ENCODE measurements around the gene S100A3.
"Not testable (repeated sequence)": the region's sequence is repeated elsewhere in the genome, so short reads cannot be mapped to it uniquely, and the experiment has no call there.

DNA sequence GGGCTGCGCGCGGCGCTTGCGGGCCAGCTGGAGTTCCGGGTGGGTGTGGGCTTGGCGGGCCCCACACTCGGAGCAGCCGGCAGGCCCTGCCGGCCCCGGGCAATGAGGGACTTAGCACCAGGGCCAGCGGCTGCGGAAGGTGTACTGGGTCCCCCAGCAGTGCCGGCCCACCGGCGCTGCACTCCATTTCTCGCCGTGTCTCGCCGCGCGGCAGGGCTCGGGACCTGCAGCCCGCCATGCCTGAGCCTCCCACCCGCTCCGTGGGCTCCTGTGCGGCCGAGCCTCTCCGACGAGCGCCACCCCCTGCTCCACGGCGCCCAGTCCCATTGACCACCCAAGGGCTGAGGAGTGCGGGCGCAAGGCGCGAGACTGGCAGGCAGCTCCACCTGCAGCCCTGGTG, 27.2 kb downstream of the S100A3 start:
- TF ChIP-seq, protein P1, sequence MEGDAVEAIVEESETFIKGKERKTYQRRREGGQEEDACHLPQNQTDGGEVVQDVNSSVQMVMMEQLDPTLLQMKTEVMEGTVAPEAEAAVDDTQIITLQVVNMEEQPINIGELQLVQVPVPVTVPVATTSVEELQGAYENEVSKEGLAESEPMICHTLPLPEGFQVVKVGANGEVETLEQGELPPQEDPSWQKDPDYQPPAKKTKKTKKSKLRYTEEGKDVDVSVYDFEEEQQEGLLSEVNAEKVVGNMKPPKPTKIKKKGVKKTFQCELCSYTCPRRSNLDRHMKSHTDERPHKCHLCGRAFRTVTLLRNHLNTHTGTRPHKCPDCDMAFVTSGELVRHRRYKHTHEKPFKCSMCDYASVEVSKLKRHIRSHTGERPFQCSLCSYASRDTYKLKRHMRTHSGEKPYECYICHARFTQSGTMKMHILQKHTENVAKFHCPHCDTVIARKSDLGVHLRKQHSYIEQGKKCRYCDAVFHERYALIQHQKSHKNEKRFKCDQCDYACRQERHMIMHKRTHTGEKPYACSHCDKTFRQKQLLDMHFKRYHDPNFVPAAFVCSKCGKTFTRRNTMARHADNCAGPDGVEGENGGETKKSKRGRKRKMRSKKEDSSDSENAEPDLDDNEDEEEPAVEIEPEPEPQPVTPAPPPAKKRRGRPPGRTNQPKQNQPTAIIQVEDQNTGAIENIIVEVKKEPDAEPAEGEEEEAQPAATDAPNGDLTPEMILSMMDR (IDR thresholded peaks at IDR 0.05) = not testable (repeated sequence)
- TF ChIP-seq POLR2AphosphoS5 (IDR thresholded peaks at IDR 0.05; ENCODE audit: low read depth, low read length) = not testable (repeated sequence)
